Activated naive CD4-positive, alpha-beta T cell (primary cell): ENCODE measurements around the gene TRA2B.

Experiments used
- DNase-seq, 4 experiments: peaks; one replicate each; lab custom pipeline; 2025; lab: John Stamatoyannopoulos, UW

TRA2B gene

GRCh38 chr3:185937689-185938374 is at the start of gene TRA2B:
Gene TRA2B, minus strand, starts transcription at chr3:185938014. Its CDS starts 154 bp downstream, at chr3:185937860.
- DNase-seq = peak; percentile 95 to 99 (median 97)

- DNase-seq = no peak
Measured at GRCh38 chr3:185986198-185986777, 48.5 kb upstream of the TRA2B start.

- no peak for DNase-seq
Measured at GRCh38 chr3:185984203-185984602, 46.4 kb upstream of the TRA2B start.

GRCh38 chr3:185983495-185984141 is 45.8 kb upstream of the TRA2B start:
- DNase-seq = peak in 2 of 4 experiments; percentile 28 to 43

- DNase-seq = no peak
Measured at GRCh38 chr3:185982632-185983031, 44.8 kb upstream of the TRA2B start.

GRCh38 chr3:185981621-185982020 is 43.8 kb upstream of the TRA2B start:
- no peak for DNase-seq

- DNase-seq = no peak
Measured at GRCh38 chr3:185979721-185980121, 41.9 kb upstream of the TRA2B start.

- no peak for DNase-seq
Measured at GRCh38 chr3:185978516-185978915, 40.7 kb upstream of the TRA2B start.

GRCh38 chr3:185977679-185978040 is 39.8 kb upstream of the TRA2B start:
- DNase-seq = no peak

GRCh38 chr3:185976977-185977678 is 39.3 kb upstream of the TRA2B start:
- DNase-seq = peak; percentile 72 to 81 (median 73)

- DNase-seq = no peak
Measured at GRCh38 chr3:185976100-185976499, 38.3 kb upstream of the TRA2B start.

- DNase-seq = no peak
Measured at GRCh38 chr3:185971579-185971978, 33.8 kb upstream of the TRA2B start.

- DNase-seq = no peak
Measured at GRCh38 chr3:185968168-185968567, 30.4 kb upstream of the TRA2B start.

- no peak for DNase-seq
Measured at GRCh38 chr3:185966655-185967054, 28.8 kb upstream of the TRA2B start.

- no peak for DNase-seq
Measured at GRCh38 chr3:185965496-185965895, 27.7 kb upstream of the TRA2B start.

GRCh38 chr3:185961675-185962232 is 23.9 kb upstream of the TRA2B start:
- no peak for DNase-seq

GRCh38 chr3:185960522-185961288 is 22.9 kb upstream of the TRA2B start:
- DNase-seq = no peak

GRCh38 chr3:185959609-185960521 is 22.1 kb upstream of the TRA2B start:
- DNase-seq = no peak

GRCh38 chr3:185958626-185959025 is 20.8 kb upstream of the TRA2B start:
- DNase-seq = no peak

GRCh38 chr3:185956244-185956643 is 18.4 kb upstream of the TRA2B start:
- no peak for DNase-seq

- no peak for DNase-seq
Measured at GRCh38 chr3:185954366-185954723, 16.5 kb upstream of the TRA2B start.
